PC-9 (cell line): Measurements from ENCODE around the gene CDC14B. TPM values are rescaled to one million over a fixed set of nuclear protein-coding genes. Genes with fewer than 3 reads are reported as not detected.

Source experiments
- BruUV-seq: library from RNA; stranded (reverse); fragments of 400-500 nt; replicated peaks from 2 replicates; lab custom pipeline; 2021; lab: Mats Ljungman, UMichigan
- CTCF ChIA-PET: fragments of 300-600 bp; sonication (Branson Sonifier 250); formaldehyde crosslinking; loops from one replicate; lab custom pipeline; 2022; ENCODE audit warnings: antibody characterized with exemption; lab: Charles Lee
- POLR2A ChIA-PET: fragments of 300-600 bp; sonication (Branson Sonifier 250); formaldehyde crosslinking; loops from one replicate; lab custom pipeline; 2022; ENCODE audit warnings: antibody characterized with exemption; ENCODE audit not compliant: unreplicated experiment; lab: Charles Lee
- DNase-seq, 2 experiments: peaks; one replicate each; pipeline versions ENCODE4 v3.0.0 to v3.0.0-alpha.2; 2015 to 2022; ENCODE audit warnings: mixed read lengths in 1 of 2
- H2AFZ ChIP-seq: fragments of 200-600 bp; sonication (generic); 2 replicates; pipeline ENCODE4 v1.8.1; 2017; ENCODE audit warnings: antibody characterized with exemption
- H3F3A ChIP-seq: fragments of 200-600 bp; sonication (generic); 2 replicates; pipeline ENCODE4 v1.8.1; 2017; ENCODE audit warnings: antibody characterized with exemption, mild to moderate bottlenecking, low read depth; ENCODE audit not compliant: insufficient read depth
- H3K27ac ChIP-seq: fragments of 200-600 bp; sonication (generic); 2 replicates; pipeline ENCODE4 v1.6.1; 2016; ENCODE audit warnings: mixed run types
- H3K27me3 ChIP-seq: fragments of 200-600 bp; sonication (generic); 2 replicates; pipeline ENCODE4 v1.6.1; 2016; ENCODE audit warnings: low read depth, mixed run types; ENCODE audit not compliant: insufficient read depth
- H3K36me3 ChIP-seq: fragments of 200-600 bp; sonication (generic); 2 replicates; pipeline ENCODE4 v1.6.1; 2016; ENCODE audit warnings: low read depth, mixed run types
- H3K4me1 ChIP-seq: fragments of 200-600 bp; sonication (generic); replicated peaks from 2 replicates; pipeline ENCODE4 v1.6.1; 2016; ENCODE audit warnings: mixed run types; ENCODE audit not compliant: insufficient read depth
- H3K4me2 ChIP-seq: fragments of 200-600 bp; sonication (generic); 2 replicates; pipeline ENCODE4 v1.6.1; 2017; ENCODE audit warnings: mixed run types
- H3K4me3 ChIP-seq: fragments of 200-600 bp; sonication (generic); 2 replicates; pipeline ENCODE4 v1.6.1; 2016; ENCODE audit warnings: mixed run types
- H3K79me2 ChIP-seq: fragments of 200-600 bp; sonication (generic); 2 replicates; pipeline ENCODE4 v1.6.1; 2017; ENCODE audit warnings: low read depth, mixed run types
- H3K9me2 ChIP-seq: fragments of 200-600 bp; sonication (generic); 2 replicates; pipeline ENCODE4 v1.8.1; 2017; ENCODE audit warnings: mild to moderate bottlenecking; ENCODE audit not compliant: insufficient read depth
- H3K9me3 ChIP-seq: fragments of 200-600 bp; sonication (generic); 2 replicates; pipeline ENCODE4 v1.8.1; 2016; ENCODE audit warnings: low read depth; ENCODE audit not compliant: insufficient read depth
- H4K20me1 ChIP-seq: fragments of 200-600 bp; sonication (generic); 2 replicates; pipeline ENCODE4 v1.8.1; 2017; ENCODE audit not compliant: insufficient read depth
- EZH2 ChIP-seq: fragments of 200-600 bp; sonication (generic); IDR thresholded peaks from 2 replicates; pipeline ENCODE4 v1.8.0; 2017; ENCODE audit warnings: antibody characterized with exemption, low read depth
- intact Hi-C: fragments of 100-400 bp; cut with micrococcal nuclease; formaldehyde crosslinking; loops from one replicate; pipeline ENCODE4 v1.10.0; 2022; ENCODE audit not compliant: unreplicated experiment
- total RNA-seq: library from RNA; stranded (reverse); gene quantifications from 2 replicates; pipeline ENCODE4 v1.2.3, GENCODE V29; 2021
- TF ChIP-seq, protein P1 (sequence below): fragments of 200-600 bp; sonication (generic); conservative IDR thresholded peaks from 2 replicates; pipeline ENCODE4 v1.6.1; 2017; ENCODE audit warnings: mixed run types, antibody characterized with exemption, mild to moderate bottlenecking, moderate library complexity

Gene CDC14B
- total RNA-seq, 1 experiment from 2014 or later = 47.2 TPM

DNA sequence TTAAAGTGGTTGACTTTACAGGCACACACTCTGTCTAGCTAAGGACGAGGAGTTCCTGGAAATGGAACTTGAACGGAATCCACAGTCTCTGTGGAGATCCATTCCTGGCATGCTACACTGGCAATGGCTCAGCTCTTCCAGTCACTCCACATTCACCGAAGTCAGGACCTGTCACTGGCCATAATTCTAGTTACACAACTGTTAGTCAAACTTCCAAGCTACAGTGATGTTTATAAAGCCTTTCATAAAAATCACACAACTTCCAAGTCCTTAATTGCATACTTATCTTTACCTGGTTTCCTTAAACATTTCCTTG, 15.7 kb downstream of the CDC14B start:
- Histone ChIP-seq H3K79me2 (peaks cover 36% of the 10 kb centered on the region), H3K27ac (no peak overlapping the region), H3K4me1 (no peaks in the 10 kb centered on the region), H4K20me1 (no peaks in the 10 kb centered on the region), H3K4me3 (no peak overlapping the region), H3K27me3 (no peaks in the 10 kb centered on the region), H3K9me2 (no peaks in the 10 kb centered on the region), H3F3A (no peaks in the 10 kb centered on the region), H2AFZ (no peak overlapping the region), H3K9me3 (no peaks in the 10 kb centered on the region), H3K36me3 (no peaks in the 10 kb centered on the region), H3K4me2 (no peak overlapping the region)
- TF ChIP-seq EZH2 = no peak
- TF ChIP-seq, protein P1, sequence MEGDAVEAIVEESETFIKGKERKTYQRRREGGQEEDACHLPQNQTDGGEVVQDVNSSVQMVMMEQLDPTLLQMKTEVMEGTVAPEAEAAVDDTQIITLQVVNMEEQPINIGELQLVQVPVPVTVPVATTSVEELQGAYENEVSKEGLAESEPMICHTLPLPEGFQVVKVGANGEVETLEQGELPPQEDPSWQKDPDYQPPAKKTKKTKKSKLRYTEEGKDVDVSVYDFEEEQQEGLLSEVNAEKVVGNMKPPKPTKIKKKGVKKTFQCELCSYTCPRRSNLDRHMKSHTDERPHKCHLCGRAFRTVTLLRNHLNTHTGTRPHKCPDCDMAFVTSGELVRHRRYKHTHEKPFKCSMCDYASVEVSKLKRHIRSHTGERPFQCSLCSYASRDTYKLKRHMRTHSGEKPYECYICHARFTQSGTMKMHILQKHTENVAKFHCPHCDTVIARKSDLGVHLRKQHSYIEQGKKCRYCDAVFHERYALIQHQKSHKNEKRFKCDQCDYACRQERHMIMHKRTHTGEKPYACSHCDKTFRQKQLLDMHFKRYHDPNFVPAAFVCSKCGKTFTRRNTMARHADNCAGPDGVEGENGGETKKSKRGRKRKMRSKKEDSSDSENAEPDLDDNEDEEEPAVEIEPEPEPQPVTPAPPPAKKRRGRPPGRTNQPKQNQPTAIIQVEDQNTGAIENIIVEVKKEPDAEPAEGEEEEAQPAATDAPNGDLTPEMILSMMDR = no peak
- CTCF ChIA-PET = no interaction called here
- POLR2A ChIA-PET = no interaction called here
- intact Hi-C loops = no loop called here
- BruUV-seq = no TSS peak
- no peak for DNase-seq

DNA sequence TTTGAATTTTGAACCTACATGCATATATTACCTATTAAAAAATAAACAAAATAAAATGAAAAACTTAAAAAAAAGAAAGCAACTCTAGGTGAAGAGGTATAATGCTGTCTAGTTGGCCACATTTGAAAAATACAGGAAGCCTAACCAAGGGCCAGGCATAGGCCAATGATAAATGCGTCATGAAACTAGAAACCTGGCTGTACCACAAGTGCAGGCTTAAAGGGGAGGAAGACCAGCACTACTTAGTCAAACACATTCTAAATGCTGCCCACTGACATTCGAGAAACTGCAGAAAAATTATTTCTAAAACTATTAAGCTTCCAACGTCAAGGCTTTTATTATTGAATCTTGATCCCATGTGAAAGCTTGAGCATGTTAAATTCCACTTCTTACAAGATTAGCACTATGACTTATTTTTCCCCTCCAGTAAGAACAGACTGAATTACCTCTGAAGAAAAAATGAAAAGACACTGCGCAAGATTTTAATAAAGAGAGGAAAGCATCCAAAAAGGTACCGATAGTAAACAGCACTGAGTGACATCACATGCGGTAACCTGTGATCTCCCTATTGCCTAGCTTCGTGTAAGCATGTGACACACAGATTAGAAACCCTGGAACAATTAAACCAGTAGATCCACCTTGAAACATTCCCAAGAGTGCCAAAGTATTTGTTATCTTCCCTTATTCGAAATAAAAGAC, 16.2 kb downstream of the CDC14B start:
- no peaks in the 10 kb centered on the region for H4K20me1 ChIP-seq
- intact Hi-C loops = no loop called here
- H3K9me2 ChIP-seq = no peaks in the 10 kb centered on the region
- H3K79me2 ChIP-seq = peaks cover 37% of the 10 kb centered on the region
- no peak overlapping the region for H2AFZ ChIP-seq
- H3K36me3 ChIP-seq = no peaks in the 10 kb centered on the region
- ChIA-PET POLR2A (no interaction called here), CTCF (no interaction called here)
- no peak overlapping the region for H3K27ac ChIP-seq
- BruUV-seq = no TSS peak
- no peaks in the 10 kb centered on the region for H3K9me3 ChIP-seq
- 0 out of 2 replicates have a peak, but pooled peaks cover 3% of the 10 kb centered on the region for H3F3A ChIP-seq
- H3K4me1 ChIP-seq = no peaks in the 10 kb centered on the region
- DNase-seq = no peak
- no peaks in the 10 kb centered on the region for H3K27me3 ChIP-seq
- H3K4me3 ChIP-seq = no peak overlapping the region
- no peak for TF ChIP-seq EZH2
- TF ChIP-seq, protein P1 = no peak
- no peak overlapping the region for H3K4me2 ChIP-seq

DNA sequence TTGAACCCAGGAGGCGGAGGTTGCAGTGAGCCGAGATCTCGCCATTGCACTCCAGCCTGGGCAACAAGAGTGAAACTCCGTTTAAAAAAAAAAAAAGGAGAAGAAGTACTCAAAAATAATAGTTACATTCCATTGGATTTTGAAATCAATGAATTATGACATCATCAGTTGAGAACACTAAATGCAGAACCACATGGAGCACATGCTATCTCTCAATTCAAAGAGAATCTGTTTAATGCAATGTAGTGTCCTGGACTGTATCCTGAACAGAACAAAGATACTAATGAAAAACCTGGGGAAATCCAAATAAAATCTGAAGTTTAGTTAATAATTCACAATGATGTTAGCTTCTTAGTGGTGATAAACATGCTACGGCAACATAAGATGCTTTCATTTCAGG, 20.3 kb downstream of the CDC14B start:
- 0 out of 2 replicates have a peak, but pooled peaks cover 3% of the 10 kb centered on the region for H3F3A ChIP-seq
- no peaks in the 10 kb centered on the region for H3K9me2 ChIP-seq
- no peak overlapping the region for H3K27ac ChIP-seq
- DNase-seq = no peak
- H3K79me2 ChIP-seq = peaks cover 27% of the 10 kb centered on the region
- no peaks in the 10 kb centered on the region for H3K36me3 ChIP-seq
- H3K4me2 ChIP-seq = no peak overlapping the region
- ChIA-PET CTCF (no interaction called here), POLR2A (no interaction called here)
- no peak overlapping the region for H3K4me3 ChIP-seq
- no peak overlapping the region for H2AFZ ChIP-seq
- H4K20me1 ChIP-seq = no peaks in the 10 kb centered on the region
- H3K27me3 ChIP-seq = no peaks in the 10 kb centered on the region
- no TSS peak for BruUV-seq
- H3K4me1 ChIP-seq = no peaks in the 10 kb centered on the region
- intact Hi-C loops = no loop called here
- no peaks in the 10 kb centered on the region for H3K9me3 ChIP-seq
- TF ChIP-seq EZH2 = no peak
- TF ChIP-seq, protein P1 = no peak
